ENCODE results near the gene L1CAM. TPM values are rescaled to one million over a fixed set of nuclear protein-coding genes. Genes with fewer than 3 reads are reported as not detected.
A peak's percentile ranks its signal among the peaks of the same experiment; 100 is the strongest.

Gene L1CAM
- polyA plus RNA-seq, 1 of the 3 experiments (the other 2 are of a cell fraction): 1.9 TPM

DNA sequence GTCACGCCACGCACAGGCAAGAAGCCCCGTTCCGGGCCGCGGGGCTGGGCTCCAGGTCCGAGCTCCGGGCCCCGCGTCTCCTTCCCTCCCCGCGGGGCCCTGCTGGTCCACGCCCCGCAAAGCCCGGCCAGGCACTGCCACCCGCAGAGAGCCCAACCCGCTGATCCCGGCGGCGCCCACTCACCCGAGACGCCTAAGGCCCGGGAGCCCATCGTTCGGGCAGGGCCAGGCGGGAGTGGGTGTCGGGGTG, 56.5 kb downstream of the L1CAM start:
- TF ChIP-seq TCF12 (IDR thresholded peaks at IDR 0.05) (no peak), GABPA (IDR thresholded peaks at IDR 0.05; ENCODE audit: low read depth) (no peak), RXRA (IDR thresholded peaks at IDR 0.05; ENCODE audit: borderline replicate concordance, low read depth) (no peak), RCOR1 (IDR thresholded peaks at IDR 0.05; ENCODE audit: low read length) (no peak), TEAD4 (IDR thresholded peaks at IDR 0.05; ENCODE audit: borderline replicate concordance, insufficient read depth) (no peak), SIN3A (IDR thresholded peaks at IDR 0.05; ENCODE audit: borderline replicate concordance, low read depth, low read length) (no peak), GATA2 (CRISPR knock-in tag; IDR thresholded peaks at IDR 0.05) (no peak)
- TF ChIP-seq, protein P1, sequence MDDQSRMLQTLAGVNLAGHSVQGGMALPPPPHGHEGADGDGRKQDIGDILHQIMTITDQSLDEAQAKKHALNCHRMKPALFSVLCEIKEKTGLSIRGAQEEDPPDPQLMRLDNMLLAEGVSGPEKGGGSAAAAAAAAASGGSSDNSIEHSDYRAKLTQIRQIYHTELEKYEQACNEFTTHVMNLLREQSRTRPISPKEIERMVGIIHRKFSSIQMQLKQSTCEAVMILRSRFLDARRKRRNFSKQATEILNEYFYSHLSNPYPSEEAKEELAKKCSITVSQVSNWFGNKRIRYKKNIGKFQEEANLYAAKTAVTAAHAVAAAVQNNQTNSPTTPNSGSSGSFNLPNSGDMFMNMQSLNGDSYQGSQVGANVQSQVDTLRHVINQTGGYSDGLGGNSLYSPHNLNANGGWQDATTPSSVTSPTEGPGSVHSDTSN (IDR thresholded peaks at IDR 0.05): no peak
- TF ChIP-seq, protein P2, sequence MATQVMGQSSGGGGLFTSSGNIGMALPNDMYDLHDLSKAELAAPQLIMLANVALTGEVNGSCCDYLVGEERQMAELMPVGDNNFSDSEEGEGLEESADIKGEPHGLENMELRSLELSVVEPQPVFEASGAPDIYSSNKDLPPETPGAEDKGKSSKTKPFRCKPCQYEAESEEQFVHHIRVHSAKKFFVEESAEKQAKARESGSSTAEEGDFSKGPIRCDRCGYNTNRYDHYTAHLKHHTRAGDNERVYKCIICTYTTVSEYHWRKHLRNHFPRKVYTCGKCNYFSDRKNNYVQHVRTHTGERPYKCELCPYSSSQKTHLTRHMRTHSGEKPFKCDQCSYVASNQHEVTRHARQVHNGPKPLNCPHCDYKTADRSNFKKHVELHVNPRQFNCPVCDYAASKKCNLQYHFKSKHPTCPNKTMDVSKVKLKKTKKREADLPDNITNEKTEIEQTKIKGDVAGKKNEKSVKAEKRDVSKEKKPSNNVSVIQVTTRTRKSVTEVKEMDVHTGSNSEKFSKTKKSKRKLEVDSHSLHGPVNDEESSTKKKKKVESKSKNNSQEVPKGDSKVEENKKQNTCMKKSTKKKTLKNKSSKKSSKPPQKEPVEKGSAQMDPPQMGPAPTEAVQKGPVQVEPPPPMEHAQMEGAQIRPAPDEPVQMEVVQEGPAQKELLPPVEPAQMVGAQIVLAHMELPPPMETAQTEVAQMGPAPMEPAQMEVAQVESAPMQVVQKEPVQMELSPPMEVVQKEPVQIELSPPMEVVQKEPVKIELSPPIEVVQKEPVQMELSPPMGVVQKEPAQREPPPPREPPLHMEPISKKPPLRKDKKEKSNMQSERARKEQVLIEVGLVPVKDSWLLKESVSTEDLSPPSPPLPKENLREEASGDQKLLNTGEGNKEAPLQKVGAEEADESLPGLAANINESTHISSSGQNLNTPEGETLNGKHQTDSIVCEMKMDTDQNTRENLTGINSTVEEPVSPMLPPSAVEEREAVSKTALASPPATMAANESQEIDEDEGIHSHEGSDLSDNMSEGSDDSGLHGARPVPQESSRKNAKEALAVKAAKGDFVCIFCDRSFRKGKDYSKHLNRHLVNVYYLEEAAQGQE (IDR thresholded peaks at IDR 0.05; ENCODE audit: low read depth, low read length): no peak
- TF ChIP-seq, protein P3, sequence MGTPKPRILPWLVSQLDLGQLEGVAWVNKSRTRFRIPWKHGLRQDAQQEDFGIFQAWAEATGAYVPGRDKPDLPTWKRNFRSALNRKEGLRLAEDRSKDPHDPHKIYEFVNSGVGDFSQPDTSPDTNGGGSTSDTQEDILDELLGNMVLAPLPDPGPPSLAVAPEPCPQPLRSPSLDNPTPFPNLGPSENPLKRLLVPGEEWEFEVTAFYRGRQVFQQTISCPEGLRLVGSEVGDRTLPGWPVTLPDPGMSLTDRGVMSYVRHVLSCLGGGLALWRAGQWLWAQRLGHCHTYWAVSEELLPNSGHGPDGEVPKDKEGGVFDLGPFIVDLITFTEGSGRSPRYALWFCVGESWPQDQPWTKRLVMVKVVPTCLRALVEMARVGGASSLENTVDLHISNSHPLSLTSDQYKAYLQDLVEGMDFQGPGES (IDR thresholded peaks at IDR 0.05; ENCODE audit: low read depth, low read length): no peak
- TF ChIP-seq, protein P4, sequence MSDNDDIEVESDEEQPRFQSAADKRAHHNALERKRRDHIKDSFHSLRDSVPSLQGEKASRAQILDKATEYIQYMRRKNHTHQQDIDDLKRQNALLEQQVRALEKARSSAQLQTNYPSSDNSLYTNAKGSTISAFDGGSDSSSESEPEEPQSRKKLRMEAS (IDR thresholded peaks at IDR 0.05; ENCODE audit: low read depth): no peak
- TF ChIP-seq, protein P5, sequence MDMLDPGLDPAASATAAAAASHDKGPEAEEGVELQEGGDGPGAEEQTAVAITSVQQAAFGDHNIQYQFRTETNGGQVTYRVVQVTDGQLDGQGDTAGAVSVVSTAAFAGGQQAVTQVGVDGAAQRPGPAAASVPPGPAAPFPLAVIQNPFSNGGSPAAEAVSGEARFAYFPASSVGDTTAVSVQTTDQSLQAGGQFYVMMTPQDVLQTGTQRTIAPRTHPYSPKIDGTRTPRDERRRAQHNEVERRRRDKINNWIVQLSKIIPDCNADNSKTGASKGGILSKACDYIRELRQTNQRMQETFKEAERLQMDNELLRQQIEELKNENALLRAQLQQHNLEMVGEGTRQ (IDR thresholded peaks at IDR 0.05; ENCODE audit: borderline replicate concordance, low read depth, low read length): no peak
- TF ChIP-seq, protein P6, sequence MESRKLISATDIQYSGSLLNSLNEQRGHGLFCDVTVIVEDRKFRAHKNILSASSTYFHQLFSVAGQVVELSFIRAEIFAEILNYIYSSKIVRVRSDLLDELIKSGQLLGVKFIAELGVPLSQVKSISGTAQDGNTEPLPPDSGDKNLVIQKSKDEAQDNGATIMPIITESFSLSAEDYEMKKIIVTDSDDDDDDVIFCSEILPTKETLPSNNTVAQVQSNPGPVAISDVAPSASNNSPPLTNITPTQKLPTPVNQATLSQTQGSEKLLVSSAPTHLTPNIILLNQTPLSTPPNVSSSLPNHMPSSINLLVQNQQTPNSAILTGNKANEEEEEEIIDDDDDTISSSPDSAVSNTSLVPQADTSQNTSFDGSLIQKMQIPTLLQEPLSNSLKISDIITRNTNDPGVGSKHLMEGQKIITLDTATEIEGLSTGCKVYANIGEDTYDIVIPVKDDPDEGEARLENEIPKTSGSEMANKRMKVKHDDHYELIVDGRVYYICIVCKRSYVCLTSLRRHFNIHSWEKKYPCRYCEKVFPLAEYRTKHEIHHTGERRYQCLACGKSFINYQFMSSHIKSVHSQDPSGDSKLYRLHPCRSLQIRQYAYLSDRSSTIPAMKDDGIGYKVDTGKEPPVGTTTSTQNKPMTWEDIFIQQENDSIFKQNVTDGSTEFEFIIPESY (IDR thresholded peaks at IDR 0.05; ENCODE audit: borderline replicate concordance, low read depth): no peak
- TF ChIP-seq, protein P7, sequence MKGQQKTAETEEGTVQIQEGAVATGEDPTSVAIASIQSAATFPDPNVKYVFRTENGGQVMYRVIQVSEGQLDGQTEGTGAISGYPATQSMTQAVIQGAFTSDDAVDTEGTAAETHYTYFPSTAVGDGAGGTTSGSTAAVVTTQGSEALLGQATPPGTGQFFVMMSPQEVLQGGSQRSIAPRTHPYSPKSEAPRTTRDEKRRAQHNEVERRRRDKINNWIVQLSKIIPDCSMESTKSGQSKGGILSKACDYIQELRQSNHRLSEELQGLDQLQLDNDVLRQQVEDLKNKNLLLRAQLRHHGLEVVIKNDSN (IDR thresholded peaks at IDR 0.05; ENCODE audit: borderline replicate concordance, low read depth): no peak
- Histone ChIP-seq H3F3A (replicated peaks; ENCODE audit: insufficient read depth) (peaks cover 5% of the 10 kb centered on the region), H3K4me1 (ENCODE audit: control insufficient read depth in 1 of 2, insufficient read depth in 2 of 2, low read depth in 1 of 2, low read length in 1 of 2) (peaks cover 0 to 2% of the 10 kb centered on the region in 2 experiments; a peak in 1 of 4 replicates), H3K36me3 (replicated peaks in 1 of 2; ENCODE audit: control insufficient read depth in 1 of 2, insufficient read depth in 2 of 2, low read length in 1 of 2) (no peaks in the 10 kb centered on the region), H3K79me2 (ENCODE audit: insufficient read depth) (no peaks in the 10 kb centered on the region), H3K4me3 (ENCODE audit: low read depth in 2 of 2, low read length in 1 of 2) (peak overlapping the region; percentile 46 to 57), H4K20me1 (ENCODE audit: insufficient read depth) (peaks cover 5% of the 10 kb centered on the region; the same call in 1 of the 2 replicates), H2AFZ (ENCODE audit: low read depth) (no peak overlapping the region), H3K9ac (no peak overlapping the region), H3K27me3 (ENCODE audit: insufficient read depth) (peaks cover 60% of the 10 kb centered on the region), H3K9me3 (no peaks in the 10 kb centered on the region), H3K27ac (ENCODE audit: low read depth in 2 of 2, low read length in 1 of 2) (no peak overlapping the region), H3K4me2 (peak overlapping the region; percentile 74), H3K9me2 (no peaks in the 10 kb centered on the region)
- 4% methylated on average over 4 of the region's 27 CpGs for WGBS (ENCODE audit: low lambda C conversion rate)
- peak; percentile 59 for DNase-seq
- POLR2A ChIA-PET: no interaction called here
- CTCF ChIA-PET: interaction anchor here (0.6 to 1.2 kb wide), 5 partner anchors 40 to 117 kb away, joined by 3 read pairs; no protein-coding TSS in a partner anchor

Data from SK-N-SH (cell line).